ENCODE data around the gene KIF21B.

DNA sequence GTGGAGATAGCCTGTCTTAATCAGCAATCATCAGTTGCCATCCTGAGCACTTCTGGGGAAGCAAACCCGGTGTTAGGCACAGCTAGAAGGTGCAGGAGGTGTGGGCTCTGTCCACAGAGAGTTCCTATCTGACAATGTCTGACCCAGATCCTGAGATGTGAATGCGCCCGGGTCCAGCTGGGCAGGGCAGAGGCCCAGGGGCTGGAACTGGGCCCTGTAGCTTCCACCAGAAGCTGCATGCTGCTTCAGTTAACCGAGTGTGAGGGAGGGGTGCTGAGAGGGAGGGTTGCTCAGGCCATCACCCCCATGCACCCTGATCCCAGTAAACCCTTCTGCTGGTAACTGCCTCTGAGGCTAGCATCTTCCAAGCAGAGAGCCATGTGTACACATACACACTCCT, 42.2 kb downstream of the KIF21B start:
- TF ChIP-seq, protein P1, sequence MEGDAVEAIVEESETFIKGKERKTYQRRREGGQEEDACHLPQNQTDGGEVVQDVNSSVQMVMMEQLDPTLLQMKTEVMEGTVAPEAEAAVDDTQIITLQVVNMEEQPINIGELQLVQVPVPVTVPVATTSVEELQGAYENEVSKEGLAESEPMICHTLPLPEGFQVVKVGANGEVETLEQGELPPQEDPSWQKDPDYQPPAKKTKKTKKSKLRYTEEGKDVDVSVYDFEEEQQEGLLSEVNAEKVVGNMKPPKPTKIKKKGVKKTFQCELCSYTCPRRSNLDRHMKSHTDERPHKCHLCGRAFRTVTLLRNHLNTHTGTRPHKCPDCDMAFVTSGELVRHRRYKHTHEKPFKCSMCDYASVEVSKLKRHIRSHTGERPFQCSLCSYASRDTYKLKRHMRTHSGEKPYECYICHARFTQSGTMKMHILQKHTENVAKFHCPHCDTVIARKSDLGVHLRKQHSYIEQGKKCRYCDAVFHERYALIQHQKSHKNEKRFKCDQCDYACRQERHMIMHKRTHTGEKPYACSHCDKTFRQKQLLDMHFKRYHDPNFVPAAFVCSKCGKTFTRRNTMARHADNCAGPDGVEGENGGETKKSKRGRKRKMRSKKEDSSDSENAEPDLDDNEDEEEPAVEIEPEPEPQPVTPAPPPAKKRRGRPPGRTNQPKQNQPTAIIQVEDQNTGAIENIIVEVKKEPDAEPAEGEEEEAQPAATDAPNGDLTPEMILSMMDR (IDR thresholded peaks at IDR 0.05; ENCODE audit: low read depth, low read length), result no peak
- TF ChIP-seq POLR2A (IDR thresholded peaks at IDR 0.05; ENCODE audit: extremely low read depth, insufficient read length), result no peak
